OCI-LY7 (cell line): Measurements from ENCODE around the gene IQSEC1. TPM values are rescaled to one million over a fixed set of nuclear protein-coding genes. Genes with fewer than 3 reads are reported as not detected.

Experiments used
- BruUV-seq: library from RNA; stranded (reverse); fragments of 400-500 nt; replicated peaks from 2 replicates; lab custom pipeline; 2021; lab: Mats Ljungman, UMichigan
- CTCF ChIA-PET: fragments of 300-600 bp; sonication (Branson Sonifier 250); formaldehyde crosslinking; loops from one replicate; lab custom pipeline; 2022; ENCODE audit warnings: antibody characterized with exemption; ENCODE audit not compliant: unreplicated experiment; lab: Charles Lee
- POLR2A ChIA-PET: fragments of 300-600 bp; sonication (Branson Sonifier 250); formaldehyde crosslinking; loops from one replicate; lab custom pipeline; 2022; ENCODE audit warnings: antibody characterized with exemption; lab: Charles Lee
- DNase-seq: peaks from one replicate; pipeline ENCODE4 v3.0.0-alpha.2; 2015; ENCODE audit warnings: low spot score
- H2AFZ ChIP-seq: fragments of 200-600 bp; sonication (generic), shearing (Covaris generic); 2 replicates; pipeline ENCODE4 v1.6.1; 2014; ENCODE audit warnings: mild to moderate bottlenecking, antibody characterized with exemption, low read length, moderate library complexity
- H3K27ac ChIP-seq: fragments of 200-600 bp; sonication (generic); 2 replicates; pipeline ENCODE4 v1.5.1; 2014; ENCODE audit warnings: mixed run types, low read depth, mild to moderate bottlenecking, moderate library complexity, low read length, inconsistent platforms; ENCODE audit not compliant: poor library complexity, severe bottlenecking
- H3K36me3 ChIP-seq: fragments of 200-600 bp; sonication (generic); 2 replicates; pipeline ENCODE4 v1.6.1; 2014; ENCODE audit warnings: mild to moderate bottlenecking, antibody characterized with exemption, low read length, moderate library complexity, mixed read lengths; ENCODE audit not compliant: insufficient read depth
- H3K4me1 ChIP-seq: fragments of 200-600 bp; sonication (generic); 2 replicates; pipeline ENCODE4 v1.5.1; 2014; ENCODE audit warnings: mild to moderate bottlenecking, low read length; ENCODE audit not compliant: insufficient read depth, poor library complexity, severe bottlenecking
- H3K4me2 ChIP-seq: fragments of 200-600 bp; sonication (generic); 2 replicates; pipeline ENCODE4 v1.6.1; 2014; ENCODE audit warnings: mild to moderate bottlenecking, low read length
- H3K4me3 ChIP-seq: fragments of 200-600 bp; sonication (generic); 2 replicates; pipeline ENCODE4 v1.5.1; 2014; ENCODE audit warnings: mild to moderate bottlenecking, low read depth, low read length; ENCODE audit not compliant: poor library complexity, severe bottlenecking
- H3K79me2 ChIP-seq: fragments of 200-600 bp; sonication (generic); 2 replicates; pipeline ENCODE4 v1.6.1; 2016; ENCODE audit warnings: low read depth, mild to moderate bottlenecking, low read length, moderate library complexity, mixed read lengths; ENCODE audit not compliant: insufficient read depth
- H3K9me2 ChIP-seq: fragments of 200-600 bp; sonication (generic); 2 replicates; pipeline ENCODE4 v1.6.1; 2016; ENCODE audit warnings: mild to moderate bottlenecking, low read length, mixed read lengths; ENCODE audit not compliant: insufficient read depth
- H3K9me3 ChIP-seq: fragments of 200-600 bp; sonication (generic); 2 replicates; pipeline ENCODE4 v1.6.1; 2014; ENCODE audit warnings: mild to moderate bottlenecking, mixed run types, low read length, mixed read lengths
- H4K20me1 ChIP-seq: fragments of 200-600 bp; sonication (generic); 2 replicates; pipeline ENCODE4 v1.6.1; 2014; ENCODE audit warnings: mild to moderate bottlenecking, antibody characterized with exemption, low read length, moderate library complexity, mixed read lengths; ENCODE audit not compliant: insufficient read depth
- EZH2phosphoT487 ChIP-seq: fragments of 200-600 bp; sonication (generic); IDR thresholded peaks from 2 replicates; pipeline ENCODE4 v1.6.1; 2018; ENCODE audit warnings: low read depth, borderline replicate concordance, mild to moderate bottlenecking, mixed run types, antibody characterized with exemption, low read length, moderate library complexity, mixed read lengths
- intact Hi-C: fragments of 100-400 bp; cut with micrococcal nuclease; formaldehyde crosslinking; loops from one replicate; pipeline ENCODE4 v1.10.0; 2022; ENCODE audit not compliant: unreplicated experiment
- total RNA-seq, 2 experiments: library from RNA; depleted of rRNA in 1 of 2; stranded (reverse); fragments of >200 nt in 1 of 2; shearing (Covaris generic) in 1 of 2; gene quantifications; 2 replicates each; pipeline ENCODE4 v1.2.3, GENCODE V29; 2014 to 2022
- TF ChIP-seq, protein P1 (sequence below): fragments of 200-600 bp; sonication (generic); conservative IDR thresholded peaks from 2 replicates; pipeline ENCODE4 v1.5.1; 2014; ENCODE audit warnings: mild to moderate bottlenecking, antibody characterized with exemption, low read length, moderate library complexity, mixed read lengths

IQSEC1 gene
- total RNA-seq, 2 experiments from 2014 or later = 25.2 to 70.1 TPM

DNA sequence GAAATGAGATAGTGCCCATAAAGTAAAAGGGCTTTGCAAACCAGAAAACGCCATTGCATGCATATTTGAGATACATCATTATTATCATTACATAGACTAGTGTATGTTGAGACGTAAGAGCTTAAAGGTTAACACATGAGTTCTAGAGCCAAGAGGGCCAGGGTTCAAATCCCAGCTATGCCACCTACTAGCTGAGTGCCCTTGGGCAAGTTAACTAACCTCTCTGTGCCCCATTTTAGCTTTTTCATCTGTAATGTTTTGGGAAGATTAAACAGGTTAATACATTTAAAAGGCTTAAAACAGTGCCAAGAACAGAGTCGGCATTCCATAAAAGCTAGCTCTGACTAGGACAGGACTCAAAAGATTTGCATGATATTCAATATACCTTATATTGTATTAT, 22.8 kb downstream of the IQSEC1 start:
- H3K4me3 ChIP-seq = no peak overlapping the region
- no peak overlapping the region for H2AFZ ChIP-seq
- no peaks in the 10 kb centered on the region for H3K9me3 ChIP-seq
- H3K79me2 ChIP-seq = peaks cover 29% of the 10 kb centered on the region
- intact Hi-C loops = no loop called here
- H3K27ac ChIP-seq = no peak overlapping the region
- H3K36me3 ChIP-seq = peaks cover 5% of the 10 kb centered on the region; the same call in 1 of the 2 replicates
- BruUV-seq = no TSS peak
- peaks cover 65% of the 10 kb centered on the region for H3K4me1 ChIP-seq
- H3K9me2 ChIP-seq = no peaks in the 10 kb centered on the region
- ChIA-PET CTCF (no interaction called here), POLR2A (interaction anchor here (0.6 to 1.4 kb wide), 3 partner anchors 20 to 104 kb away, joined by 3 to 10 read pairs (median 4); no protein-coding TSS in a partner anchor)
- H3K4me2 ChIP-seq = no peak overlapping the region
- H4K20me1 ChIP-seq = no peaks in the 10 kb centered on the region
- TF ChIP-seq EZH2phosphoT487 = no peak
- DNase-seq = no peak

DNA sequence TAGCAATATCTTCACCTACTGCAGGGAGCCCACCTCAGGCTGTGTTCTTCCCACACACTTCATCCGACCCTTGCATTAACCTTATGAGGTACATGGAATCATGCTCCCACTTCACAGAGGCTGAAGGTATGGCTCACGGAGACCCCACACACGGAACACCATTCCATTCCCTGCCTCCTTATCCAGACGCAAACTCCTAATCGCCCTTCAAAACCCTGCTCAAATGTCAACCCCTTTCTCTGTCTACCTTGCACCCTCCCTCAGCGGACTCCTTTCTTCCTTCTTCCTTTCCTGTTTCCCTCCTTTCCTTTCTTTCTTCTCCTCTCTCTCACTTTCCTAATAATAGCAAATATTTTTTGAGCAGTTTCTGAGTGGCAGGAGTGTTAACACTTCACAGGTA, 23.8 kb downstream of the IQSEC1 start:
- H3K9me3 ChIP-seq = no peaks in the 10 kb centered on the region
- no peak overlapping the region for H2AFZ ChIP-seq
- H3K27ac ChIP-seq = no peak overlapping the region
- no peak for DNase-seq
- no peaks in the 10 kb centered on the region for H4K20me1 ChIP-seq
- BruUV-seq = no TSS peak
- H3K79me2 ChIP-seq = peaks cover 29% of the 10 kb centered on the region
- peaks cover 75% of the 10 kb centered on the region for H3K4me1 ChIP-seq
- H3K4me3 ChIP-seq = no peak overlapping the region
- H3K36me3 ChIP-seq = peaks cover 11% of the 10 kb centered on the region; the same call in 1 of the 2 replicates
- ChIA-PET POLR2A (interaction anchor here (1.0 to 1.2 kb wide), 4 partner anchors 15 to 28 kb away, joined by 3 to 5 read pairs (median 4); no protein-coding TSS in a partner anchor), CTCF (no interaction called here)
- no peaks in the 10 kb centered on the region for H3K9me2 ChIP-seq
- TF ChIP-seq, protein P1, sequence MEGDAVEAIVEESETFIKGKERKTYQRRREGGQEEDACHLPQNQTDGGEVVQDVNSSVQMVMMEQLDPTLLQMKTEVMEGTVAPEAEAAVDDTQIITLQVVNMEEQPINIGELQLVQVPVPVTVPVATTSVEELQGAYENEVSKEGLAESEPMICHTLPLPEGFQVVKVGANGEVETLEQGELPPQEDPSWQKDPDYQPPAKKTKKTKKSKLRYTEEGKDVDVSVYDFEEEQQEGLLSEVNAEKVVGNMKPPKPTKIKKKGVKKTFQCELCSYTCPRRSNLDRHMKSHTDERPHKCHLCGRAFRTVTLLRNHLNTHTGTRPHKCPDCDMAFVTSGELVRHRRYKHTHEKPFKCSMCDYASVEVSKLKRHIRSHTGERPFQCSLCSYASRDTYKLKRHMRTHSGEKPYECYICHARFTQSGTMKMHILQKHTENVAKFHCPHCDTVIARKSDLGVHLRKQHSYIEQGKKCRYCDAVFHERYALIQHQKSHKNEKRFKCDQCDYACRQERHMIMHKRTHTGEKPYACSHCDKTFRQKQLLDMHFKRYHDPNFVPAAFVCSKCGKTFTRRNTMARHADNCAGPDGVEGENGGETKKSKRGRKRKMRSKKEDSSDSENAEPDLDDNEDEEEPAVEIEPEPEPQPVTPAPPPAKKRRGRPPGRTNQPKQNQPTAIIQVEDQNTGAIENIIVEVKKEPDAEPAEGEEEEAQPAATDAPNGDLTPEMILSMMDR = no peak
- no peak for TF ChIP-seq EZH2phosphoT487
- no peak overlapping the region for H3K4me2 ChIP-seq
- intact Hi-C loops = no loop called here

DNA sequence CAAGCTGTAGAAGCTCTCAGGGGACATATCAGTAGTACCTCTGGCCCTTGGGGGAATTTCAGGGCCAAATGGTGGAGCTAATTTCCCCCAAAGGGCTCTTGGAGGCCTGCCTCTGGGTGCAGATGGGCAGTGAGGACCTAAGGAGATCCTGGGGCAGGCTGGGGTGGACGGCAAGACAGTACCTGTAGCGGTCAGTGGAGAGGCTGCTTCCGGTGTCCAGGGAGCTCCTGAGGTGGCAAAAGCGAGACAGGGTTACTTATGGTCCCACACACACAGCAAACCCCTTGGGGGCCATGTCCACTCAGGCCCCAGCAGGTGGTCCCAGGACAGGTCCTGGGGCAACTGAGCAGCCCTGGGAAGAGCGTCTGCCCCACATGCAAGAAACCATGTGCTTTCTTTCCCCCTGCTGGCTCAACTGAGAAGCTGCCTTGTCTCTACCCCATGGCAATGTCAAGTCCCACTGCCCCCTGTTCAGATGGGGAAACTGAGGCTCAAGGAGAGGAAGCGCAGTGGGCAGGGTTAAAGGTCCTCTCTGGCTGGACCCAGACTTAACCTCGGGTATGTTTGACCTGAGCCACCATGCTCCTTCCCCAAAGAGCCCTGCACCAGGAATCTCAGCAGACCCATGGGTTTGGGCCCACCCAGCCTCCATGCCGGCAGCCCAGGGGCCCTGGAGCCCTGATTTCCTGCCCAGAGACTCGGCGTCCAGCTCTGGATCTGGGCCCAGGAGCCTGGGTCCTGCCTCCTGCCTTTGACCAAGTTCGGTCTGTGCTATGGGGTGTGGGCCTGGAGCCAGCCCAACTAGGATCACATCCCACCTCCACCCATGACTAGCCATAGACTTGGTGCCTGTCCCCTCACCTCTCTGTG, 25.7 kb downstream of the IQSEC1 start:
- H2AFZ ChIP-seq = no peak overlapping the region
- H3K9me2 ChIP-seq = no peaks in the 10 kb centered on the region
- peaks cover 14% of the 10 kb centered on the region; the same call in 1 of the 2 replicates for H3K36me3 ChIP-seq
- H4K20me1 ChIP-seq = no peaks in the 10 kb centered on the region
- peaks cover 84% of the 10 kb centered on the region for H3K4me1 ChIP-seq
- intact Hi-C loops = loop anchor here (2.0 kb wide), 1 partner anchor 65 kb away; no protein-coding TSS in a partner anchor
- BruUV-seq = no TSS peak
- H3K27ac ChIP-seq = peak overlapping the region; percentile 94
- TF ChIP-seq EZH2phosphoT487 = no peak
- TF ChIP-seq, protein P1 = peak; percentile 71
- ChIA-PET CTCF (interaction anchor here (0.8 to 1.0 kb wide), 3 partner anchors 26 to 52 kb away, joined by 3 to 4 read pairs (median 4); no protein-coding TSS in a partner anchor), POLR2A (interaction anchor here (0.7 to 3.4 kb wide), 10 partner anchors 17 to 48 kb away, joined by 3 to 19 read pairs (median 4); no protein-coding TSS in a partner anchor)
- no peaks in the 10 kb centered on the region for H3K9me3 ChIP-seq
- peak; percentile 61 for DNase-seq
- H3K79me2 ChIP-seq = peaks cover 29% of the 10 kb centered on the region
- peak overlapping the region; percentile 74 for H3K4me2 ChIP-seq
- H3K4me3 ChIP-seq = peak overlapping the region; percentile 43
